H1 (cell line): Measurements from ENCODE around the gene MCF2L2. TPM values are rescaled to one million over a fixed set of nuclear protein-coding genes. Genes with fewer than 3 reads are reported as not detected.

Source experiments
- CTCF ChIA-PET: fragments of 300-600 bp; sonication (Branson Sonifier 250); formaldehyde crosslinking; loops from one replicate; lab custom pipeline; 2021; ENCODE audit not compliant: partially characterized antibody; lab: Charles Lee
- POLR2A ChIA-PET: fragments of 300-600 bp; sonication (Branson Sonifier 250); formaldehyde crosslinking; loops from one replicate; lab custom pipeline; 2021; ENCODE audit warnings: inconsistent platforms; ENCODE audit not compliant: partially characterized antibody; lab: Charles Lee
- DNase-seq, 2 experiments: peaks; one replicate each; pipeline versions ENCODE4 v3.0.0 to v3.0.0-alpha.2; 2010 to 2022; ENCODE audit warnings: low spot score in 2 of 2, low read depth in 1 of 2, mixed read lengths in 1 of 2
- FAIRE-seq: peaks from 2 replicates; lab custom pipeline; 2011; peaks lifted over from hg19 to GRCh38; lab: Jason Lieb, UNC
- H2AFZ ChIP-seq: 2 replicates; pipeline ENCODE4 v1.8.1; 2012; ENCODE audit warnings: low read length, inconsistent platforms
- H2AK5ac ChIP-seq: 2 replicates; pipeline ENCODE4 v1.6.1; 2013; ENCODE audit warnings: low read depth, low read length
- H2BK120ac ChIP-seq: replicated peaks from 2 replicates; pipeline ENCODE3; 2013; ENCODE audit warnings: low read depth, low read length, inconsistent platforms
- H2BK12ac ChIP-seq: 2 replicates; pipeline ENCODE4 v1.6.1; 2013; ENCODE audit warnings: low read depth, low read length
- H2BK15ac ChIP-seq: 2 replicates; pipeline ENCODE4 v1.6.1; 2013; ENCODE audit warnings: low read length
- H2BK20ac ChIP-seq: 2 replicates; pipeline ENCODE4 v1.6.1; 2013; ENCODE audit warnings: low read length
- H2BK5ac ChIP-seq: 2 replicates; pipeline ENCODE4 v1.6.1; 2013; ENCODE audit warnings: low read depth, low read length
- H3K14ac ChIP-seq: 2 replicates; pipeline ENCODE4 v1.6.1; 2013; ENCODE audit warnings: inconsistent platforms; ENCODE audit not compliant: insufficient read length
- H3K18ac ChIP-seq: 2 replicates; pipeline ENCODE4 v1.6.1; 2013; ENCODE audit warnings: low read length; ENCODE audit errors: extremely low read depth
- H3K23ac ChIP-seq: 2 replicates; pipeline ENCODE4 v1.6.1; 2013; ENCODE audit warnings: inconsistent platforms; ENCODE audit not compliant: insufficient read length
- H3K23me2 ChIP-seq: 2 replicates; pipeline ENCODE4 v1.6.1; 2013; ENCODE audit warnings: low read depth, low read length
- H3K27ac ChIP-seq: 2 replicates; pipeline ENCODE4 v1.6.1; 2011; ENCODE audit warnings: low read depth, low read length, inconsistent platforms
- H3K27me3 ChIP-seq, 4 experiments: replicated peaks in 1 of 4; 1 replicate in 1 of 4; 2 replicates in 3 of 4; pipeline versions ENCODE4 v1.6.1 to v1.8.1; 2011 to 2013; ENCODE audit warnings: low read length in 3 of 4, mild to moderate bottlenecking in 3 of 4, inconsistent platforms in 2 of 4, mixed read lengths in 2 of 4, moderate library complexity in 1 of 4; ENCODE audit not compliant: control insufficient read depth in 3 of 4, insufficient read depth in 3 of 4; ENCODE audit errors: extremely low read depth in 1 of 4
- H3K36me3 ChIP-seq, 4 experiments: 2 replicates each; pipeline versions ENCODE4 v1.6.1 to v1.8.1; 2011 to 2013; ENCODE audit warnings: mild to moderate bottlenecking in 4 of 4, low read length in 3 of 4, moderate library complexity in 2 of 4, control low read depth in 1 of 4, inconsistent platforms in 1 of 4; ENCODE audit not compliant: insufficient read depth in 4 of 4, control insufficient read depth in 2 of 4
- H3K4ac ChIP-seq: replicated peaks from 2 replicates; pipeline ENCODE3; 2013; ENCODE audit warnings: low read length, low read depth, mixed read lengths, inconsistent platforms; ENCODE audit not compliant: insufficient read length
- H3K4me1 ChIP-seq, 4 experiments: replicated peaks in 1 of 4; 1 replicate in 1 of 4; 2 replicates in 3 of 4; pipeline versions ENCODE4 v1.6.1 to v1.8.1; 2011 to 2013; ENCODE audit warnings: low read length in 3 of 4, inconsistent platforms in 2 of 4, mixed read lengths in 1 of 4; ENCODE audit not compliant: insufficient read depth in 4 of 4, control insufficient read depth in 3 of 4
- H3K4me2 ChIP-seq, 2 experiments: 2 replicates each; pipeline versions ENCODE4 v1.6.1 to v1.8.1; 2011 to 2013; ENCODE audit warnings: low read depth in 2 of 2, low read length in 2 of 2, control low read depth in 1 of 2, inconsistent platforms in 1 of 2, mild to moderate bottlenecking in 1 of 2; ENCODE audit not compliant: insufficient read depth in 1 of 2
- H3K4me3 ChIP-seq, 4 experiments: fragments of 200-600, 300-600 bp in 1 of 4; sonication (generic), shearing (Covaris generic), sonication (Bioruptor Twin) in 1 of 4; 2 replicates each; pipeline versions ENCODE4 v1.5.1 to v1.8.1; 2011 to 2016; ENCODE audit warnings: low read length in 4 of 4, low read depth in 3 of 4, control low read depth in 2 of 4, inconsistent platforms in 2 of 4, mild to moderate bottlenecking in 2 of 4, mixed read lengths in 1 of 4, moderate library complexity in 1 of 4; ENCODE audit not compliant: insufficient read depth in 2 of 4; ENCODE audit errors: extremely low read depth in 1 of 4
- H3K56ac ChIP-seq: replicated peaks from 2 replicates; pipeline ENCODE3; 2013; ENCODE audit warnings: low read depth, mild to moderate bottlenecking, mixed read lengths, low read length, inconsistent platforms; ENCODE audit not compliant: insufficient read length
- H3K79me1 ChIP-seq: 2 replicates; pipeline ENCODE4 v1.6.1; 2013; ENCODE audit warnings: low read depth, low read length, control low read depth
- H3K79me2 ChIP-seq, 2 experiments: 2 replicates each; pipeline versions ENCODE4 v1.6.1 to v1.8.1; 2012 to 2013; ENCODE audit warnings: low read length in 2 of 2, mild to moderate bottlenecking in 2 of 2, inconsistent platforms in 1 of 2; ENCODE audit not compliant: insufficient read depth in 2 of 2, control insufficient read depth in 1 of 2
- H3K9ac ChIP-seq, 4 experiments: replicated peaks in 1 of 4; 1 replicate in 1 of 4; 2 replicates in 3 of 4; pipeline versions ENCODE4 v1.6.1 to v1.8.1; 2011 to 2013; ENCODE audit warnings: low read depth in 3 of 4, low read length in 3 of 4, control low read depth in 2 of 4, mild to moderate bottlenecking in 2 of 4, moderate library complexity in 2 of 4, inconsistent platforms in 1 of 4; ENCODE audit errors: extremely low read depth in 1 of 4
- H3K9me3 ChIP-seq, 2 experiments: 2 replicates each; pipeline versions ENCODE4 v1.6.1 to v1.8.1; 2012 to 2013; ENCODE audit warnings: mild to moderate bottlenecking in 2 of 2, moderate library complexity in 2 of 2, control low read depth in 1 of 2, inconsistent platforms in 1 of 2, low read depth in 1 of 2, low read length in 1 of 2, mixed read lengths in 1 of 2; ENCODE audit not compliant: insufficient read depth in 2 of 2
- H4K20me1 ChIP-seq, 2 experiments: replicated peaks in 1 of 2; 2 replicates each; pipeline versions ENCODE3 to v1.8.1; 2011 to 2013; ENCODE audit warnings: inconsistent platforms in 2 of 2, low read length in 2 of 2, mild to moderate bottlenecking in 1 of 2; ENCODE audit not compliant: insufficient read depth in 2 of 2, control insufficient read depth in 1 of 2
- H4K5ac ChIP-seq: 2 replicates; pipeline ENCODE4 v1.6.1; 2013; ENCODE audit warnings: low read length, low read depth, mixed read lengths, inconsistent platforms; ENCODE audit not compliant: insufficient read length
- H4K8ac ChIP-seq: 2 replicates; pipeline ENCODE4 v1.8.0; 2013; ENCODE audit warnings: mild to moderate bottlenecking, moderate library complexity, low read length, inconsistent platforms; ENCODE audit not compliant: insufficient read depth; ENCODE audit errors: extremely low read depth
- H4K91ac ChIP-seq: replicated peaks from 2 replicates; pipeline ENCODE3; 2013; ENCODE audit warnings: low read length, mixed read lengths, inconsistent platforms; ENCODE audit not compliant: insufficient read length
- EGR1 ChIP-seq: IDR thresholded peaks from 2 replicates; pipeline ENCODE4 v1.6.1; 2011; ENCODE audit warnings: low read depth, low read length, borderline replicate concordance
- JUN ChIP-seq: IDR thresholded peaks from 2 replicates; pipeline ENCODE4 v1.6.1; 2011; ENCODE audit warnings: low read depth, mild to moderate bottlenecking, improper control_type of control experiment, low read length
- KDM5A ChIP-seq: fragments of 200-600 bp; IDR thresholded peaks from 2 replicates; pipeline ENCODE4 v1.7.1; 2012; ENCODE audit warnings: mild to moderate bottlenecking, low read length, inconsistent platforms, mixed read lengths
- POLR2A ChIP-seq, 2 experiments: IDR thresholded peaks; 1 replicate in 1 of 2; 2 replicates in 1 of 2; pipeline ENCODE4 v1.6.1; 2011; ENCODE audit warnings: low read depth in 2 of 2, low read length in 2 of 2, mild to moderate bottlenecking in 2 of 2; ENCODE audit errors: control extremely low read depth in 1 of 2
- POU5F1 ChIP-seq: IDR thresholded peaks from 2 replicates; pipeline ENCODE4 v1.6.1; 2011; ENCODE audit warnings: low read depth, mild to moderate bottlenecking, low read length, moderate library complexity
- RFX5 ChIP-seq: IDR thresholded peaks from 2 replicates; pipeline ENCODE4 v1.6.1; 2011; ENCODE audit warnings: low read depth, low read length, improper control_type of control experiment, borderline replicate concordance
- SAP30 ChIP-seq: fragments of 300-600 bp; sonication (generic); IDR thresholded peaks from 2 replicates; pipeline ENCODE4 v1.7.1; 2012; ENCODE audit warnings: low read length, moderate library complexity, mild to moderate bottlenecking, inconsistent platforms; ENCODE audit not compliant: insufficient read depth, insufficient replicate concordance
- SP2 ChIP-seq: IDR thresholded peaks from 2 replicates; pipeline ENCODE4 v1.6.1; 2012; ENCODE audit warnings: mild to moderate bottlenecking, low read length, inconsistent platforms
- SUZ12 ChIP-seq: fragments of 200-600 bp; sonication (generic); IDR thresholded peaks from 2 replicates; pipeline ENCODE4 v1.6.1; 2012; ENCODE audit warnings: mild to moderate bottlenecking, inconsistent platforms, low read length, moderate library complexity, mixed read lengths
- WGBS, 2 experiments: shearing (Covaris generic) in 1 of 2; methylation state at CpG; one replicate each; pipeline versions ENCODE4 v1.1.6 to v1.1.7; 2013 to 2015; ENCODE audit warnings: low lambda C conversion rate in 2 of 2, mixed read lengths in 2 of 2, inconsistent platforms in 1 of 2, low coverage in 1 of 2, missing lambda C conversion rate in 1 of 2; ENCODE audit not compliant: insufficient replicate concordance in 2 of 2, insufficient coverage in 1 of 2, insufficient read length in 1 of 2; ENCODE audit errors: extremely low coverage in 1 of 2, missing lambda C conversion rate in 1 of 2; 5-methylcytosine and 5-hydroxymethylcytosine counted together
- polyA plus RNA-seq, 7 experiments: library from polyadenylated mRNA; depleted of rRNA in 3 of 7; stranded (reverse) in 5 of 7; unstranded in 2 of 7; fragments of >200 nt in 5 of 7; fragments of 200-250 nt in 2 of 7; gene quantifications; 1 replicate in 5 of 7; 2 replicates in 1 of 7; 4 replicates in 1 of 7; pipeline versions ENCODE4 v1.2.1 to v1.2.3, GENCODE V29; 2011 to 2013; ENCODE audit warnings: missing spikeins in 2 of 7, mixed read lengths in 2 of 7
- total RNA-seq: library from RNA; stranded (reverse); fragmentation: NEBNext Ultra II Directional; extraction: Animal tissue kit (Norgen Biotek cat#: 25700); gene quantifications from 2 replicates; pipeline ENCODE4 v1.2.1, GENCODE V29; 2021
- TF ChIP-seq, protein P1 (sequence below), 3 experiments: IDR thresholded peaks; 1 replicate in 2 of 3; 2 replicates in 1 of 3; pipeline versions ENCODE4 v1.5.1 to v1.6.1; 2011; ENCODE audit warnings: low read length in 3 of 3, mild to moderate bottlenecking in 3 of 3, inconsistent platforms in 2 of 3, low read depth in 1 of 3, moderate library complexity in 1 of 3; ENCODE audit not compliant: insufficient read depth in 1 of 3; ENCODE audit errors: control extremely low read depth in 1 of 3

Gene MCF2L2
- total and polyA plus RNA-seq, 2 of the 8 experiments (the other 6 are each of a cell fraction or from before 2014, with no cell fraction given): 4.1 to 13.7 TPM

DNA sequence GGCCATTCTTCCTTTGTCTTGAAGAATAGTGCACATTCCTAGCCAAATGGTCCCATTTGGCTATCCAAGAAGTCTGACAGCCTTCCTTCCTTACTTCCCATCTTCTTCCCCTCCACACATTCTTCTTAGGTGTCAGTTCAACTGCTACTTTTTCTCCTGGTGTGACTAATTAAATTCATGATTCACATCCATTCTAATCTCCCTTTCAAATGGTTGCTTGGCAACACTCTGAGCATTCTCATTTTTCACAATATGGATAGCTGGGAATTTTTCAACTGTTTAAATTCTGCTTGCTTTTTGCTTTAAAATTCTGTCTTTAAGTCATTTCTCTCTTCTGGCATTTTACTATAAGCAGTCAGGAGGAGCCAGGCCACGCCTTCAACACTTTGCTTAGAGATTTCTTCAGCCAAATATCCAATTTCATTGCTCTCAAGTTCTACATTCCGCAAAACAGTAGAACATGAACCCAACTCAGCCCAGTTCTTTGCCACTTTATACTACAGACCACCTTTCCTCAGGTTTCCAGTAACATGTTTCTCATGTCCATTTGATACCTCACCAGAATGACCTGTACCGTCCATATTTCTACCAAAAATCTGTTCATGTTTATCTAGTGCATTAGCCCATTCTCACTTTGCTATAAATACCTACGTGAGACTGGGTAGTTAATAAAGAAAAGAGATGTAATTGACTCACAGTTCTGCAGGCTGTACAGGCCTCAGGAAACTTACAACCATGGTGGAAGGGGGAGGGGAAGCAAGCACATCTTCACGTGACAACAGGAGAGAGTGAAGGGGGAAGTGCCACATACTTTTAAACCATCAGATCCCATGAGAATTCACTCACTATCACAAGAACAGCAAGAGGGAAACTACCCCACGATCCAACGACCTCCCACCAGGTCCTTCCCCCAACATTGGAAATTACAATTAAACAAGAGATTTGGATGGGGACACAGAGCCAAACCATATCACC, 31.9 kb upstream of the MCF2L2 start:
- no peak overlapping the region for H2BK20ac ChIP-seq
- H3K27me3 ChIP-seq: no peaks in the 10 kb centered on the region
- H3K36me3 ChIP-seq: peaks cover 0 to 5% (median under 1%) of the 10 kb centered on the region in 4 experiments; a peak in 4 of 8 replicates
- no peak overlapping the region for H4K5ac ChIP-seq
- POLR2A ChIA-PET: no interaction called here
- no peaks in the 10 kb centered on the region for H4K20me1 ChIP-seq
- no peak overlapping the region for H2BK120ac ChIP-seq
- H3K56ac ChIP-seq: no peak overlapping the region
- no peaks in the 10 kb centered on the region for H3K23me2 ChIP-seq
- no peak overlapping the region for H2BK15ac ChIP-seq
- H2BK12ac ChIP-seq: no peak overlapping the region
- no peaks in the 10 kb centered on the region for H3K79me1 ChIP-seq
- peaks cover 0 to 7% of the 10 kb centered on the region in 2 experiments; a peak in 2 of 4 replicates for H3K9me3 ChIP-seq
- no peak for FAIRE-seq
- H3K27ac ChIP-seq: no peak overlapping the region
- CTCF ChIA-PET: interaction anchor here (0.9 kb wide), 1 partner anchor 26 kb away, joined by 3 read pairs; no protein-coding TSS in a partner anchor
- no peak overlapping the region for H3K4me3 ChIP-seq
- WGBS, 2 experiments: 94% methylated on average over 7 of the region's 7 CpGs; no CpG with 5 or more reads in 1 of the 2 experiments
- no peak overlapping the region for H2AFZ ChIP-seq
- no peak overlapping the region for H2AK5ac ChIP-seq
- H3K4ac ChIP-seq: no peak overlapping the region
- no peaks in the 10 kb centered on the region for H3K79me2 ChIP-seq
- no peak overlapping the region for H3K23ac ChIP-seq
- H3K9ac ChIP-seq: no peak overlapping the region
- no peak overlapping the region for H4K91ac ChIP-seq
- H3K18ac ChIP-seq: no peak overlapping the region
- H4K8ac ChIP-seq: no peak overlapping the region
- H3K4me2 ChIP-seq: no peak overlapping the region
- H3K4me1 ChIP-seq: no peaks in the 10 kb centered on the region
- no peak for DNase-seq
- no peak overlapping the region for H3K14ac ChIP-seq
- no peak overlapping the region for H2BK5ac ChIP-seq
- TF ChIP-seq JUN (no peak), RFX5 (no peak), EGR1 (no peak), POLR2A (IDR thresholded peaks at IDR 0.05; ENCODE audit: control extremely low read depth in 1 of 2, low read depth in 2 of 2, low read length in 2 of 2) (no peak), SAP30 (no peak), SP2 (no peak), SUZ12 (no peak), KDM5A (no peak), POU5F1 (no peak)
- TF ChIP-seq, protein P1, sequence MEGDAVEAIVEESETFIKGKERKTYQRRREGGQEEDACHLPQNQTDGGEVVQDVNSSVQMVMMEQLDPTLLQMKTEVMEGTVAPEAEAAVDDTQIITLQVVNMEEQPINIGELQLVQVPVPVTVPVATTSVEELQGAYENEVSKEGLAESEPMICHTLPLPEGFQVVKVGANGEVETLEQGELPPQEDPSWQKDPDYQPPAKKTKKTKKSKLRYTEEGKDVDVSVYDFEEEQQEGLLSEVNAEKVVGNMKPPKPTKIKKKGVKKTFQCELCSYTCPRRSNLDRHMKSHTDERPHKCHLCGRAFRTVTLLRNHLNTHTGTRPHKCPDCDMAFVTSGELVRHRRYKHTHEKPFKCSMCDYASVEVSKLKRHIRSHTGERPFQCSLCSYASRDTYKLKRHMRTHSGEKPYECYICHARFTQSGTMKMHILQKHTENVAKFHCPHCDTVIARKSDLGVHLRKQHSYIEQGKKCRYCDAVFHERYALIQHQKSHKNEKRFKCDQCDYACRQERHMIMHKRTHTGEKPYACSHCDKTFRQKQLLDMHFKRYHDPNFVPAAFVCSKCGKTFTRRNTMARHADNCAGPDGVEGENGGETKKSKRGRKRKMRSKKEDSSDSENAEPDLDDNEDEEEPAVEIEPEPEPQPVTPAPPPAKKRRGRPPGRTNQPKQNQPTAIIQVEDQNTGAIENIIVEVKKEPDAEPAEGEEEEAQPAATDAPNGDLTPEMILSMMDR (IDR thresholded peaks at IDR 0.05; ENCODE audit: control extremely low read depth in 1 of 3, insufficient read depth in 1 of 3, low read depth in 1 of 3, low read length in 3 of 3): no peak
